Heart left ventricle (tissue), 13 donors: ENCODE measurements around the gene TERT.

Source experiments
- POLR2A ChIP-seq, 2 donors: fragments of 450-650 bp; IDR thresholded peaks; one replicate each; pipeline ENCODE4 v1.6.1; 2017; ENCODE audit warnings: antibody characterized with exemption in 2 of 2, mild to moderate bottlenecking in 2 of 2, moderate library complexity in 2 of 2
- TF ChIP-seq, protein P1 (sequence below), 12 donors: fragments of 200-600 bp; sonication (generic) in 4 of 12; IDR thresholded peaks; one replicate each; pipeline versions ENCODE4 v1.5.0 to v1.8.0; 2018 to 2022; ENCODE audit warnings: antibody characterized with exemption in 12 of 12, mild to moderate bottlenecking in 5 of 12
- donor health status: ischemic (EF 13 %, LVEDD 7.1; RV severe dilation, severe dysfunction).
- donor health status: DM: no; HTN: yes; CAD: no.
- donor health status: DM: no; HTN: no; CAD: no.
- donor health status: ischemic (EF 25% LVEDD 6.9; RV normal size, moderate dysfunction).
- donor health status: ischemic (EF 25% LVEDD 5.7; RV mildly dilated, moderate dysfunction).
- donor health status: ischemic (EF 35%, LVEDD 5.7; RV mildly dilated, moderate dysfunction).
- donor health status: nonischemic (EF 11% LVEDD 7.7; RV severe dilation, severe dysfunction).
- donor health status: DM: yes; HTN: yes; CAD: no.
- donor health status: PGD.
- donor health status: ischemic (EF 29% LVEDD 5.4; RV normal size, mild dysfunction).
- donor health status: nonischemic (EF 23%, LVEDD 6.1; RV moderate dilation, normal function).

DNA sequence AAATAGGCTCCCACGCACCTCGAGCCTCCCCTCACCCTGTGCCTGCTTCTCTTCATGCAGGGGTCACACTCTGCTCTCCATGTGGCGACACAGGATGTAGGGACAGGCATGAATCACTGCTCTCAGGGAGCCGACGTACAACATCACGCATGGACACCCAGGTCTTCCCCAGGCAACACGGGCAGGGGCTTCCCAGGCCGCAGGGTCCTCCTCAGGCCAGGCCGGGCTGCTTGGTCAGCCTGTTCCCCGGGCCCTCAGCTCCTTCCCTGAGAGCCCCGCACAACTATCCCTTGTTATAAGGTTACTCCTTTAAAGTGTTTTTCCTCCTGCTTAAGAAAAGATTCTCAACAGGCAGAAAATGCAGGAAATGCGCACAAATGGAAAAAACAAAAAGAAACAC, 68.6 kb downstream of the TERT start:
- TF ChIP-seq, protein P1, sequence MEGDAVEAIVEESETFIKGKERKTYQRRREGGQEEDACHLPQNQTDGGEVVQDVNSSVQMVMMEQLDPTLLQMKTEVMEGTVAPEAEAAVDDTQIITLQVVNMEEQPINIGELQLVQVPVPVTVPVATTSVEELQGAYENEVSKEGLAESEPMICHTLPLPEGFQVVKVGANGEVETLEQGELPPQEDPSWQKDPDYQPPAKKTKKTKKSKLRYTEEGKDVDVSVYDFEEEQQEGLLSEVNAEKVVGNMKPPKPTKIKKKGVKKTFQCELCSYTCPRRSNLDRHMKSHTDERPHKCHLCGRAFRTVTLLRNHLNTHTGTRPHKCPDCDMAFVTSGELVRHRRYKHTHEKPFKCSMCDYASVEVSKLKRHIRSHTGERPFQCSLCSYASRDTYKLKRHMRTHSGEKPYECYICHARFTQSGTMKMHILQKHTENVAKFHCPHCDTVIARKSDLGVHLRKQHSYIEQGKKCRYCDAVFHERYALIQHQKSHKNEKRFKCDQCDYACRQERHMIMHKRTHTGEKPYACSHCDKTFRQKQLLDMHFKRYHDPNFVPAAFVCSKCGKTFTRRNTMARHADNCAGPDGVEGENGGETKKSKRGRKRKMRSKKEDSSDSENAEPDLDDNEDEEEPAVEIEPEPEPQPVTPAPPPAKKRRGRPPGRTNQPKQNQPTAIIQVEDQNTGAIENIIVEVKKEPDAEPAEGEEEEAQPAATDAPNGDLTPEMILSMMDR (IDR thresholded peaks at IDR 0.05), result no peak
- no peak for TF ChIP-seq POLR2A (IDR thresholded peaks at IDR 0.05)
